Gastroesophageal sphincter (tissue), 4 donors: Measurements from ENCODE around the gene GFPT2. TPM values are rescaled to one million over a fixed set of nuclear protein-coding genes. Genes with fewer than 3 reads are reported as not detected.

Experiments
- ATAC-seq: fragments of 150-250 bp; one replicate; pipeline ENCODE4 v1.9.1; 2016; ENCODE audit warnings: mild to moderate bottlenecking, moderate library complexity
- H3K27ac ChIP-seq, 4 donors: fragments of 200-600 bp; sonication (generic) in 3 of 4; 1 replicate in 3 of 4; 2 replicates in 1 of 4; pipeline ENCODE4 v1.5.1; 2016 to 2019
- H3K27me3 ChIP-seq: fragments of 200-600 bp; sonication (generic); one replicate; pipeline ENCODE4 v1.5.1; 2019
- H3K36me3 ChIP-seq, 2 donors: fragments of 200-600 bp; sonication (generic); one replicate each; pipeline ENCODE4 v1.5.1; 2019; ENCODE audit warnings: control low read depth in 1 of 2
- H3K4me1 ChIP-seq, 3 donors: fragments of 200-600 bp; sonication (generic); 1 replicate in 2 of 3; 2 replicates in 1 of 3; pipeline ENCODE4 v1.5.1; 2016 to 2019; ENCODE audit warnings: control low read depth in 2 of 3
- H3K4me3 ChIP-seq, 2 donors: fragments of 200-600 bp; sonication (generic); one replicate each; pipeline ENCODE4 v1.5.1; 2019; ENCODE audit warnings: mild to moderate bottlenecking in 1 of 2, moderate library complexity in 1 of 2
- H3K9me3 ChIP-seq, 3 donors: fragments of 200-600 bp; sonication (generic); one replicate each; pipeline ENCODE4 v1.5.1; 2017 to 2019; ENCODE audit warnings: control low read depth in 2 of 3
- CTCF ChIP-seq, 4 experiments: fragments of 200-600 bp in 2 of 4; fragments of 450-650 bp in 2 of 4; sonication (generic) in 1 of 4; IDR thresholded peaks; one replicate each; pipeline ENCODE4 v1.5.1; 2017 to 2019; ENCODE audit warnings: antibody characterized with exemption in 4 of 4, mild to moderate bottlenecking in 2 of 4, moderate library complexity in 2 of 4
- EP300 ChIP-seq: sonication (generic); formaldehyde crosslinking; IDR thresholded peaks from one replicate; pipeline ENCODE4 v1.6.1; 2017; ENCODE audit warnings: antibody characterized with exemption, mild to moderate bottlenecking
- POLR2A ChIP-seq, 2 donors: fragments of 450-650 bp; IDR thresholded peaks; one replicate each; pipeline ENCODE4 v1.6.1; 2017; ENCODE audit warnings: antibody characterized with exemption in 2 of 2, mild to moderate bottlenecking in 2 of 2, moderate library complexity in 1 of 2
- POLR2AphosphoS5 ChIP-seq: sonication (generic); formaldehyde crosslinking; IDR thresholded peaks from one replicate; pipeline ENCODE4 v1.6.1; 2017; ENCODE audit warnings: antibody characterized with exemption
- WGBS, 2 donors: methylation state at CpG; one replicate each; pipeline ENCODE4 v1.1.5; 2018; ENCODE audit warnings: low coverage in 1 of 2; 5-methylcytosine and 5-hydroxymethylcytosine counted together
- total RNA-seq, 4 donors: library from RNA; depleted of rRNA; stranded (reverse); fragments of >200 nt; gene quantifications; one replicate each; pipeline ENCODE4 v1.1.0, GENCODE V29; 2016

Gene GFPT2
- total RNA-seq, 4 donors from 2014 or later, result 28.7 to 94.1 (median 34.1) TPM

DNA sequence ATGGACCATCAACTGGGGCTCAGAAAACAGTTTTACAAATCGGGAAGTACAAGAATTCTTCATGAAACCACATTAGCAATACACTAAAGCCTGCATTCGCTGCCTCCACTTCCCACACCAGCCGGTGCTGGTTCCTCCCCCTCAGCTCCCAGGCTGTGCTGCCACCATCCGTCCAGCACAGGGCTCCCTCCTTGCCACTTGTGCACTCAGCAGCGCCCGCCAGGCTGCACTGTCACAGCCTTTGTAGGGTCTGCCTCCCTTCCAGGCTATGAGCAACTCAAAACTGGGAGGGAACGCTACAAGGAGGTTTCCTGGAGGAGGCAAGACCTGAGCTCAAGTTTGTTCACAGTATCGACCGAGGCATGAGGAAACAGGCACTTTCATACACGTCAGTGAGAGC lies 69.0 kb downstream of the GFPT2 start:
- no peak overlapping the region for H3K27ac ChIP-seq
- no peak overlapping the region for H3K4me3 ChIP-seq
- no peak for TF ChIP-seq POLR2A (IDR thresholded peaks at IDR 0.05)
- TF ChIP-seq CTCF (IDR thresholded peaks at IDR 0.05), result no peak
- no peak for TF ChIP-seq EP300
- no peak for TF ChIP-seq POLR2AphosphoS5
- H3K27me3 ChIP-seq, result no peaks in the 10 kb centered on the region
- no peaks in the 10 kb centered on the region for H3K9me3 ChIP-seq
- 65 to 76% methylated on average over 3 to 6 of the region's 10 CpGs for WGBS, 2 donors
- no peak for ATAC-seq
- H3K4me1 ChIP-seq, result peaks cover 0 to 9% (median 0%) of the 10 kb centered on the region in 3 donors
- peaks cover 0 to 56% of the 10 kb centered on the region in 2 donors for H3K36me3 ChIP-seq

DNA sequence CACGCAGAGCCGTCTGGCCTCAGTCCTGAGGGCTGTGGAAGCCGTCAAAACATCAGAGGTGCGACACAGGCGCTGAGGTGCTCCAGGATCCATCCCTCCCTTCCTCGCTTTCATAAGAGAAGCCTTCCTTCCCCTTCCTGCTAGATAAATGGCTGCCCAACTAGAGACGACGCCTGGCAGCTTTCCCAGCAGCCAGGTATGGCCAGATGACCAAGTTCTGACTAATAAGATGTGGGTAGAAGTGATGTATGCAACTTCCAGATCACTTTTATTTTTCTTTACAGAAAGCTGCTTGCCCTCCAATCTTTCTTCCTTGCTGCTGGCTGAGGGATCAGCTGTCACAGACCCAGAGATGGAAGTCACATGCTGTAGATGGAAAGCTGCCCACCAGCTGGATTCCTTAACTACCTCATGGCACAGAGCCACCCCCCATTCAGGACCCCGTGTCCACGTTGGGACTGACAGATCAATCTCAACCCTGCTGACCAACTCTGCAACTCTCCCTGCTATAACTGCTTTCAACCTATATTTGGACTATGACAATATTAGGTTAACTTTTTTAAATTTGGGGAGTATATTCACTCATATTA lies 70.0 kb downstream of the GFPT2 start:
- 48 to 54% methylated on average over 9 to 10 of the region's 10 CpGs for WGBS, 2 donors
- Histone ChIP-seq H3K4me3 (no peak overlapping the region), H3K4me1 (peaks cover 0 to 9% (median 0%) of the 10 kb centered on the region in 3 donors), H3K36me3 (peaks cover 0 to 67% of the 10 kb centered on the region in 2 donors), H3K9me3 (no peaks in the 10 kb centered on the region), H3K27me3 (no peaks in the 10 kb centered on the region), H3K27ac (no peak overlapping the region)
- ATAC-seq, result no peak
- TF ChIP-seq POLR2AphosphoS5 (no peak), CTCF (IDR thresholded peaks at IDR 0.05) (no peak), EP300 (no peak), POLR2A (IDR thresholded peaks at IDR 0.05) (no peak)

DNA sequence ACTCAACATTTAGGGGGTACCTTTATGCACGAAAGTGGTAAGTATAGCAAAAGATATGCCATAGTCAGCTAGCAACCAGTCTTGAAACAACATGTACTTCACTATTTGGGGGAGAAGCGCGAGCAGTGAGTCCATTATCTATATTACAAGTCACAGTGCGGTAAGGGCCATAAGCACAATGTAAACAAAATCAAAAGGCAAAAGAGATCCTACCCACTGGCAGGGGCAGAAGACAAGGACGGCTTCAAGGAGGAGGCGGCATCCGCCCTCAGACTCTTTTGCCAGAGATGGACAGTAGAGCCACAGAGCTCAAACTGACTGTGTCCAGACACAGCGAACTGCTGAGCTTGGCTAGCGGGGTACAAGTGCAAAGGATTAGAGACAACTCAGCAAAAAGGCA lies 70.9 kb downstream of the GFPT2 start:
- no peaks in the 10 kb centered on the region for H3K27me3 ChIP-seq
- ATAC-seq, result no peak
- peaks cover 0 to 9% (median 0%) of the 10 kb centered on the region in 3 donors for H3K4me1 ChIP-seq
- H3K36me3 ChIP-seq, result peaks cover 0 to 74% of the 10 kb centered on the region in 2 donors
- no peaks in the 10 kb centered on the region for H3K9me3 ChIP-seq
- WGBS, 2 donors, result 91 to 98% methylated on average over 6 to 8 of the region's 9 CpGs
- no peak overlapping the region for H3K27ac ChIP-seq
- TF ChIP-seq EP300, result no peak
- no peak for TF ChIP-seq POLR2A (IDR thresholded peaks at IDR 0.05)
- no peak overlapping the region for H3K4me3 ChIP-seq

DNA sequence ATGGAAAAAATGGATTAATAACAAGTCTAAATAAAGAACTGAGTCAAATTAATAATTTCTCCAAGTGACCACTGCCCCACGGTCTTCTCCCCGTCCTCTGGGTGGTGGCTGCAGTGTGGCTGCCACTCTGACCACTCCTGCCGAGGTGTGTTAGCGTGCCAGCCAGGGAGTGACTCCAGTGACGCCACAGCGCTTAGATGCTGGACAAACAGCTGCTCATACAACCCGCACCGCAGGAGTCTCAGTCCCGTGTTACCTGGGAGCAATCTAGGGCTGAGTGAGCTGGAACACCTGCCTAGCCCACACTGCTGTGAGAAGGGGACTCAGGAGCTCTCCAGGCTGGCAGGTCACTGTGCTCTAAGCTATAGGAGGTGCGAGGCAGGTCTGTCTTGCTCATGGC lies 71.4 kb downstream of the GFPT2 start:
- no peaks in the 10 kb centered on the region for H3K27me3 ChIP-seq
- H3K27ac ChIP-seq, result no peak overlapping the region
- H3K4me1 ChIP-seq, result peaks cover 0 to 9% (median 0%) of the 10 kb centered on the region in 3 donors
- H3K36me3 ChIP-seq, result peaks cover 0 to 77% of the 10 kb centered on the region in 2 donors
- TF ChIP-seq POLR2AphosphoS5 (no peak), CTCF (IDR thresholded peaks at IDR 0.05) (no peak), EP300 (no peak), POLR2A (IDR thresholded peaks at IDR 0.05) (no peak)
- no peak overlapping the region for H3K4me3 ChIP-seq
- no peak for ATAC-seq
- WGBS, 2 donors, result 92 to 98% methylated on average over 4 to 7 of the region's 10 CpGs
- H3K9me3 ChIP-seq, result no peaks in the 10 kb centered on the region

- no peak for TF ChIP-seq POLR2AphosphoS5
- TF ChIP-seq CTCF (IDR thresholded peaks at IDR 0.05), result no peak
- no peak for TF ChIP-seq EP300
- no peak for TF ChIP-seq POLR2A (IDR thresholded peaks at IDR 0.05)
- Histone ChIP-seq H3K36me3 (peaks cover 4 to 71% of the 10 kb centered on the region in 2 donors), H3K4me1 (no peaks in the 10 kb centered on the region), H3K4me3 (no peak overlapping the region), H3K27ac (no peak overlapping the region), H3K27me3 (no peaks in the 10 kb centered on the region), H3K9me3 (peaks cover 0 to 15% (median 0%) of the 10 kb centered on the region in 3 donors)
- ATAC-seq, result no peak
- 87 to 100% methylated on average over 1 of the region's 1 CpG for WGBS, 2 donors
These were observed 78.4 kb downstream of the GFPT2 start for GRCh38 chr5:180274695-180275094.
